Loucy (cell line): ENCODE results near the gene SEC23IP.

ENCODE experiments used
- H2AFZ ChIP-seq: fragments of 200-600 bp; sonication (generic); 2 replicates; pipeline ENCODE4 v1.6.0; 2016; ENCODE audit warnings: antibody characterized with exemption, mild to moderate bottlenecking, low read length, moderate library complexity
- H3F3A ChIP-seq: fragments of 200-600 bp; 2 replicates; pipeline ENCODE4 v1.6.0; 2016; ENCODE audit warnings: antibody characterized with exemption, low read depth, mild to moderate bottlenecking
- H3K27me3 ChIP-seq: fragments of 200-600 bp; sonication (generic); 2 replicates; pipeline ENCODE4 v1.6.1; 2014; ENCODE audit warnings: low read length, mild to moderate bottlenecking; ENCODE audit not compliant: insufficient read depth, poor library complexity, severe bottlenecking
- H3K36me3 ChIP-seq: fragments of 200-600 bp; sonication (generic); 2 replicates; pipeline ENCODE4 v1.6.1; 2016; ENCODE audit warnings: low read length; ENCODE audit not compliant: insufficient read depth
- H3K4me1 ChIP-seq: fragments of 200-600 bp; sonication (generic); 2 replicates; pipeline ENCODE4 v1.5.1; 2014; ENCODE audit warnings: low read length, mild to moderate bottlenecking; ENCODE audit not compliant: insufficient read depth, poor library complexity, severe bottlenecking
- H3K4me2 ChIP-seq: fragments of 200-600 bp; sonication (generic); 2 replicates; pipeline ENCODE4 v1.6.0; 2014; ENCODE audit warnings: antibody characterized with exemption, low read length, low read depth, mild to moderate bottlenecking; ENCODE audit not compliant: poor library complexity, severe bottlenecking
- H3K4me3 ChIP-seq: fragments of 200-600 bp; sonication (generic); 2 replicates; pipeline ENCODE4 v1.5.1; 2014; ENCODE audit warnings: low read length, mild to moderate bottlenecking, mixed read lengths; ENCODE audit not compliant: poor library complexity, severe bottlenecking
- H3K79me2 ChIP-seq: fragments of 200-600 bp; sonication (generic); 2 replicates; pipeline ENCODE4 v1.6.1; 2014; ENCODE audit warnings: low read length; ENCODE audit not compliant: insufficient read depth
- H3K9ac ChIP-seq: fragments of 200-600 bp; sonication (generic); 2 replicates; pipeline ENCODE4 v1.6.0; 2014; ENCODE audit warnings: mild to moderate bottlenecking, low read depth, low read length, moderate library complexity; ENCODE audit not compliant: poor library complexity, severe bottlenecking
- H3K9me2 ChIP-seq: fragments of 200-600 bp; sonication (generic); replicated peaks from 2 replicates; pipeline ENCODE4 v1.6.1; 2016; ENCODE audit warnings: low read depth, low read length, mixed read lengths
- H3K9me3 ChIP-seq: fragments of 200-600 bp; sonication (generic); 2 replicates; pipeline ENCODE4 v1.6.1; 2014; ENCODE audit warnings: mild to moderate bottlenecking, antibody characterized with exemption, low read length, low read depth; ENCODE audit not compliant: insufficient read depth
- H4K20me1 ChIP-seq: fragments of 200-600 bp; sonication (generic); 2 replicates; pipeline ENCODE4 v1.6.0; 2014; ENCODE audit warnings: antibody characterized with exemption, low read length, mild to moderate bottlenecking; ENCODE audit not compliant: insufficient read depth, poor library complexity, severe bottlenecking
- EZH2phosphoT487 ChIP-seq: fragments of 200-600 bp; IDR thresholded peaks from 2 replicates; pipeline ENCODE4 v1.6.1; 2018; ENCODE audit warnings: antibody characterized with exemption, mild to moderate bottlenecking, moderate library complexity, borderline replicate concordance
- TF ChIP-seq, protein P1 (sequence below): fragments of 200-600 bp; sonication (generic); conservative IDR thresholded peaks from 2 replicates; pipeline ENCODE4 v1.5.1; 2014; ENCODE audit warnings: mild to moderate bottlenecking, antibody characterized with exemption, low read length

SEC23IP gene

DNA sequence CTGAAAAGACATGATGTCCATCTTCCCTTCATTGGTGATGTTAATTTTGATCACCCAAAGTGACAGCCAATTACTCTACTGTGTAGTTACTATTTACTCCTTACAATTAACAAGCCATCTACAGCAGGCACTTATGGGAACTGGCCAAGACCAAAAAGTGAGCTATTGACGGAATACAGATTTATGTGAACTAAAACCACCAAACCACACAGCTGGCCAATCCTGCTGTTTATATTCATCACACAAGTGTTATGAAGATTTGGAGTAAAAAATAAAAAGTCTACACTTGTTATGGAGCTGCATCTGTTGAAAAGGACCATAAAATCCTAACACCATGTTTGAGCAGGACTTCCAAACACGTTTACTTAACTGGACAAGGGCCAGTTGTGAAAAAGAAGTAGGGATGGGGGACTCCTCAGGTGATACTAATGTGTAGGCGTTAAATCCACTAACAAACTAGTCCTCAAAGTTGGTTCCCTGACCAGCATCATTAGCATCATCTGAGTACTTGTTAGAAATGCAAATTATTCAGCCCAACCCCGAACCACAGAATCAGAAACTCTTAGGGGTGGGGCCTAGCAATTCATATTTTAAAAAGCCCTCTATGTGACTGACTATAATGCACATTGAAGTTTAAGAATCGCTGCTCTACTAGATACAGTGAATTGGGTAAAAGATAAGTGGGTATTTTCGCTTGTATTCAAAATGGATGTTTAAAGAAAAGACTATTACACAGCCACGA is 31.5 kb upstream of the SEC23IP start:
- no peak overlapping the region for H3K9ac ChIP-seq
- no peak overlapping the region for H3K4me2 ChIP-seq

DNA sequence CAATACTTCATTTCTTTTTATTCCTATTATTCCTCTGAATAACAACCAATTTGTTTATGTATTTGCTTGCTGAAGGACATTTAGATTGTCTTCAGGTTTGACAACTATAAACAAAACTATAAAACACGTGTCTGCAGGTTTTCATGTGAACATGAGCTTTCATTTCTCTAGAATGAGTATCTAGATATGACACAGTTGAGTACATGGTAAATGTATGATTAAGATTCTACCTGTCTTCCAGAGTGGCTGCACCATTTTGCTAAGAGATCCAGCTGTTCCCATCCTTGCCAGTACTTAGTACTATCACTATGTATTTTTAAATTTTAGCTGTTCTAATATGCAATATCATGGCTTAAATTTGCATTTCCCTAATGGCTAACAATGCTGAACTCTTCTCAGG is 30.0 kb upstream of the SEC23IP start:
- H3K9me3 ChIP-seq, result peaks cover 5% of the 10 kb centered on the region; the same call in 1 of the 2 replicates
- no peak overlapping the region for H3K4me2 ChIP-seq
- H3K4me1 ChIP-seq, result peaks cover 13% of the 10 kb centered on the region
- no peaks in the 10 kb centered on the region; the same call in 1 of the 2 replicates for H3F3A ChIP-seq
- peaks cover 96% of the 10 kb centered on the region for H3K79me2 ChIP-seq
- TF ChIP-seq EZH2phosphoT487, result no peak
- TF ChIP-seq, protein P1, sequence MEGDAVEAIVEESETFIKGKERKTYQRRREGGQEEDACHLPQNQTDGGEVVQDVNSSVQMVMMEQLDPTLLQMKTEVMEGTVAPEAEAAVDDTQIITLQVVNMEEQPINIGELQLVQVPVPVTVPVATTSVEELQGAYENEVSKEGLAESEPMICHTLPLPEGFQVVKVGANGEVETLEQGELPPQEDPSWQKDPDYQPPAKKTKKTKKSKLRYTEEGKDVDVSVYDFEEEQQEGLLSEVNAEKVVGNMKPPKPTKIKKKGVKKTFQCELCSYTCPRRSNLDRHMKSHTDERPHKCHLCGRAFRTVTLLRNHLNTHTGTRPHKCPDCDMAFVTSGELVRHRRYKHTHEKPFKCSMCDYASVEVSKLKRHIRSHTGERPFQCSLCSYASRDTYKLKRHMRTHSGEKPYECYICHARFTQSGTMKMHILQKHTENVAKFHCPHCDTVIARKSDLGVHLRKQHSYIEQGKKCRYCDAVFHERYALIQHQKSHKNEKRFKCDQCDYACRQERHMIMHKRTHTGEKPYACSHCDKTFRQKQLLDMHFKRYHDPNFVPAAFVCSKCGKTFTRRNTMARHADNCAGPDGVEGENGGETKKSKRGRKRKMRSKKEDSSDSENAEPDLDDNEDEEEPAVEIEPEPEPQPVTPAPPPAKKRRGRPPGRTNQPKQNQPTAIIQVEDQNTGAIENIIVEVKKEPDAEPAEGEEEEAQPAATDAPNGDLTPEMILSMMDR, result no peak
- H3K36me3 ChIP-seq, result peaks cover 14% of the 10 kb centered on the region
- no peaks in the 10 kb centered on the region for H3K9me2 ChIP-seq
- H3K4me3 ChIP-seq, result no peak overlapping the region
- H2AFZ ChIP-seq, result no peak overlapping the region
- peaks cover 72% of the 10 kb centered on the region for H4K20me1 ChIP-seq
- no peak overlapping the region for H3K9ac ChIP-seq
- H3K27me3 ChIP-seq, result no peaks in the 10 kb centered on the region

More for the DNA sequence above, 31.5 kb upstream of the SEC23IP start:
- no peak overlapping the region for H3K4me3 ChIP-seq
- peaks cover 5% of the 10 kb centered on the region; the same call in 1 of the 2 replicates for H3K9me3 ChIP-seq
- H4K20me1 ChIP-seq, result peaks cover 66% of the 10 kb centered on the region
- no peak overlapping the region for H2AFZ ChIP-seq
- H3F3A ChIP-seq, result no peaks in the 10 kb centered on the region; the same call in 1 of the 2 replicates
- TF ChIP-seq, protein P1, result no peak
- no peak for TF ChIP-seq EZH2phosphoT487
- H3K79me2 ChIP-seq, result peaks cover 81% of the 10 kb centered on the region
- H3K36me3 ChIP-seq, result peaks cover 28% of the 10 kb centered on the region
- no peaks in the 10 kb centered on the region for H3K27me3 ChIP-seq
- no peaks in the 10 kb centered on the region for H3K9me2 ChIP-seq
- H3K4me1 ChIP-seq, result peaks cover 9% of the 10 kb centered on the region

DNA sequence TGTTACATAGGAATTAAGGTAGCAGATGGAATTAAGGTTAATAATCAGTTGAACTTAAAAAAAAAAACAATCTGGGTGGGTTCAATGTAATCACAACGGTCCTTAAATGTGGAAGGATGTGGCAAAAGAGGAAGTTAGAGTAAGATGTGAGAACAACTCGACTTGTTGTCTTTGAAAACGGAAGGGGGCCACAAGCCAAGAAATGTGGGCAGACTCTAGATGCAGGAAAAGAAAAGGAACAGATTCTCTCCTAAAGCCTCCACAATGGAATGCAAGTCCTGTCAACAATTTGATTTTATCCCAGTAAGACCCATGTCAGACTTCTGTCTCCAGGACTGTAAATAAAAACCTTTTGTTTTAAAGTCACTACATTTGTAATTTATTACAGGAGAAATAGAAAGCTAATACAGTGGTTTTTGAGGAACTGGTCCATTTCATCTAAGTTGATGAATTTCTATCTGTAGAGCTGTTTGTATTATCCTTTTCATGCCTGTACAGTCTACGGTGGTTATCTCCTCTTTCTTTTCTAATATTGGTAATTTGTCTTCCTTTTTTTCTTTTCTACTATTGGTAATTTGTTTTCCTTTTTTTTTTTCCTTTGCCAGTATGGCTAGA is 28.5 kb upstream of the SEC23IP start:
- H3K27me3 ChIP-seq, result no peaks in the 10 kb centered on the region
- no peaks in the 10 kb centered on the region for H3K9me2 ChIP-seq
- H3F3A ChIP-seq, result no peaks in the 10 kb centered on the region; the same call in 1 of the 2 replicates
- H3K4me1 ChIP-seq, result peaks cover 24% of the 10 kb centered on the region
- no peak for TF ChIP-seq EZH2phosphoT487
- TF ChIP-seq, protein P1, result no peak
- H3K4me2 ChIP-seq, result no peak overlapping the region
- peaks cover 79% of the 10 kb centered on the region for H4K20me1 ChIP-seq
- peaks cover 5% of the 10 kb centered on the region; the same call in 1 of the 2 replicates for H3K9me3 ChIP-seq
- H2AFZ ChIP-seq, result no peak overlapping the region
- peaks cover 100% of the 10 kb centered on the region for H3K79me2 ChIP-seq
- H3K9ac ChIP-seq, result no peak overlapping the region
- H3K4me3 ChIP-seq, result no peak overlapping the region
- peaks cover 1% of the 10 kb centered on the region; the same call in 1 of the 2 replicates for H3K36me3 ChIP-seq
